Islet precursor cell (in vitro differentiated cells): Measurements from ENCODE around the gene MAPKAPK5.
"Not testable (repeated sequence)": the region's sequence is repeated elsewhere in the genome, so short reads cannot be mapped to it uniquely, and the experiment has no call there.

Experiments
- DNase-seq: peaks from one replicate; pipeline ENCODE4 v3.0.0-alpha.2; 2018

Gene MAPKAPK5

GRCh38 chr12:111841750-111842555 is at the start of gene MAPKAPK5:
MAPKAPK5 (plus strand) TSS chr12:111842228; CDS start chr12:111842734, 506 bp downstream.
- peak; percentile 98 for DNase-seq

- DNase-seq = no peak
Measured at GRCh38 chr12:111792856-111793235, 49.2 kb upstream of the MAPKAPK5 start.

DNA sequence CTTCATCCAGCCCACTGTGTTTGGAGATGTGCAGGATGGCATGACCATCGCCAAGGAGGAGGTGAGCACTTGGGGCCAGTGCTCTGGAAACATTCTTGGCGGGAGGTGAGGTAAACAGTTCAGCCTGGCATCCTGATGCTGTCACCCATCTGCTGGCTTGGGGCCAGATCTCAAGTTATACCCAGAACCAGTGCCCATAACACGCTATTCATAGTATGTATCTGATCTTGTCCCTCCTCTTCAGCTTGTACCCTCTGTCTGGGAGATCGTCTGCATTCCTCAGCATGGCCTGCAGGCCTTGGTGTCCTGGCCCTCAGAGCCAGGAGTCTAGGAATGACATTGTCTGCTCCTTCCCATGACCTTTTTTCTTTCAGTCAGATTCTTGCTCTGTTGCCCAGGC is 43.8 kb upstream of the MAPKAPK5 start:
- DNase-seq = peak; percentile 66

DNA sequence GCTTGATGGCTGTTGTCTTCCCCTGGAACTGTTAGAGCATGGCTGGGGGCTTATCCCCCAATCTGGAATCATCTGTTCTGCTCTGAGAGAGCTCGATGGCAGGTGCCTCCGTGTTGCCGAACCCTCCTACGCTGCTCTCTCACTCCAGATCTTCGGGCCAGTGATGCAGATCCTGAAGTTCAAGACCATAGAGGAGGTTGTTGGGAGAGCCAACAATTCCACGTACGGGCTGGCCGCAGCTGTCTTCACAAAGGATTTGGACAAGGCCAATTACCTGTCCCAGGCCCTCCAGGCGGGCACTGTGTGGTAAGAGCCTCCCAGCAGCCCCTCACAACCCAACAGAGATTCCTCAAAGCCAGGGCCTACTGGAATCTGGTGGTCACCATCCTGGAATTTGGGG is 42.3 kb upstream of the MAPKAPK5 start:
- no peak for DNase-seq

DNA sequence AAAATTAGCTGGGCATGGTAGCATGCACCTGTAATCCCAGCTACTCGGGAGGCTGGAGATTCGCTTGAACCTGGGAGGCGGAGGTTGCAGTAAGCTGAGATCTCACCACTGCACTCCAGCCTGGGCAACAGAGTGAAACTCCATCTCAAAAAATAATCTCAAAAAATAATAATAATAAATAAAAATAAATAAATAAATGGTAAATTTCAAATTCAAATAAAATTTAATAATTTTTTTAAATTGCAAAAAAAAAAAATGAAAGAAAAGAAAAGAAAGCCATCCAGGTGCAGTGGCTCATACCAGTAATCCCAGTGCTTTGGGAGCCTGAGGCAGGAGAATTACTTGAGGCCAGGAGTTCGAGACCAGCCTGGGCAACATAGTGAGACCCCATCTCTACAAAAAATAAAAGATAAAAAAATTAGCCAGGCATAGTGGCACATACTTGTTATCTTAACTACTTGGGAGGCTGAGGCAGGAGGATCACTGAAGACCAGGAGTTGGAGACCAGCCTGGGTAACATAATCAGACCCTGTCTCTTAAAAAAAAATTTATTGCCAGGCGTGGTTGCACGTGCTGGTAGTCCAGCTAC is 38.9 kb upstream of the MAPKAPK5 start:
- no peak for DNase-seq

GRCh38 chr12:111803851-111804250 is 38.2 kb upstream of the MAPKAPK5 start:
- no peak for DNase-seq

- DNase-seq = no peak
Measured at GRCh38 chr12:111806304-111806703, 35.7 kb upstream of the MAPKAPK5 start.

DNA sequence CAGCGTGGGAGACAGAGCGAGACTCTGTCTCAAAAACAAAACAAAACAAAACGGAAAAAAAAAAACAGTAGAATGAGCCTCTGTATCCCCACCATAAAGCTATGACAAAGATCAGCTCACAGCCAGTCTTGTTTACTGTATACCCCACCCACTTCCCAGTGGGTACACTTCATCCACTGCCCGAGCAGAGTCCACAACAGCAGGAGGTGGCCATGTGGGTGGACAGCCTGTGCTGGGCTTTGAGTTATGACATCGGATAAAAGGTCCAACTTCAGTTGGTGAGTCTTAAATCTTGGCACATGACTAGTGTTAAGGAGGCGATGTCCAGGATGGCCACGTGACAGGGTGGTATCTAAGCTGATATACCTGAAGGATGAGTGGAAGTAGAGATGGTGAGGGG is 34.8 kb upstream of the MAPKAPK5 start:
- DNase-seq = no peak

DNA sequence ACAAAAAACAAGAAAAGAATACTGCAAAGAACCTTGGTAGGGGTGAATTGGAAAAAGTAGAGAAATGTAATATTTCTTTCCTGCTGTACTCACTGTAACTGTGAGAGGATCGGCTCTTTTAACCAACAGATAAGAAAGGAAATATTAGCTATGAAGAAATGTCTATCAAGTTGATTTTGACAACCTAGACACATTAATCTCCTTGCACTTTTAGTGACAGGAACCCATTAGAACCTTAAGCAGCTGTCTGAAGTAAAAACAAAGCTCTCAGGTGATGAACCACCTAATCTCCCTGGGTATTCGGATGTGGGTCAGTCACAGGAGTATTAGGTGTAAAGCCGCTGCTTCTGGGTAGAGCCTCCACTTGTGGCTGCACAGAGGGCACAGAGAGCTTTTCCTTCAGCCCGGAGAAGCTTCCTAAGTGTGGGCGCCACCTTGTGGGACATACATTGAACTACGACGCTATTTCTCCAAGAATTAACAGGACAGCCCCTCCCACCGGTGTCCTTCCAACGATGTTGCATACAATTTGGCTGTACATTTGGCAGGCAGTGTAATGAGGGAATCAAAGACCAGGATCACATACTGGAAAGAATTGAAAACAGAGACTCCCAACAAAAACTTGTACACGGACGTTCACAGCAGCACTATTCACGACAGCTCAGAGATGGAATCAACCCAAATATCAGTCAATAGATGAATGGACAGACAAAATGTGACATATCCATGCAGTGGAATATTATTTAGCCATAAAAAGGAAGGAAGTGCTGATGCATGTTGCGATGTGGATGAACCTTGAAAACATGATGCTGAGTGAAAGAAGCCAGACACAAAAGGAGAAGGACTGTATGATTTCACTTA is 28.9 kb upstream of the MAPKAPK5 start:
- DNase-seq = peak; percentile 93

DNA sequence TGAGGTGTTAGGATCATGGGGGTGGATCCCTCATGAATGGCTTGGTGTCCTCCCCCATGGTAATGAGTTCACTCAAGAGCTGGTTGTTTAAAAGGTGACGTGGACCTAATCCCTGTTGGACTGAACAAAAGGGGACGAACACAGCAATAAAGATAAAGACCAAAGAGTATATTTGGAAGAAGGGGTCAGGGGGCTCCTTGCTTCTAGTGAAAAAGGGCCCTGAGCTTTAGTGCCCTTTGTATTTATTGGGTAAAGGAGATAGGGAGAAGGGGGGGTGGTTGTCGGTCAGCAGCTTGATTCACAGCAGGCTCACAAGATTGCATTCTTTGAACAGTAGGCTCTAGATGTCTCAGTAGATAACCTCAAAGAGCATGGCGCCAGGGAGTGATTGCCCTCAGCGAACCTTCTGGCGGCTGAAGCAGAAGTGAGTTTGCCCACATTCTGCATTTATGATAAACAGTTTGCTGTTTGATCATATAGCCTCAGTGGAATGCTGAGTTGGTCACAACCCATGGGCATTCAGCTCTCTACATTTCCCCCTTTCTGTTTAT is 25.9 kb upstream of the MAPKAPK5 start:
- DNase-seq = no peak

- not testable (repeated sequence) for DNase-seq
Measured at GRCh38 chr12:111816898-111817297, 25.1 kb upstream of the MAPKAPK5 start.

DNA sequence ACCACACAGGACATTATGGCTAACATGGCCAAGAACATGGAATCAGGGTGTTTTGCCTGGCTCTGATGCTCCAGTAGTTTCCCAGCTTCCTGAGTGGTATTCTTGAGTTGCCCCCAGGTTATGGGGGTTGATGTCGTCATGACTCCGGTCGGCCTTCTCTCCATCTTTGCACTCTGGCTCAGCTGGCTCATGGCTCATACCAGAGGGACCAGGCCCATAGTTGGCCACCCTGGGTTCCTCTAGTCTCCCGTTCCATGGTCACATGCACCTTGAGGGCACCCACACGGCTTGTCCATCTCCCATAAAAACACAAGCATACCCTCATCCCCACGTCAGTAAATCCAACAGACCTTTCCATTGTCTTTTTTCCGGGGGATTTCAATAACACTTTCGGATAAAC is 23.7 kb upstream of the MAPKAPK5 start:
- DNase-seq = no peak

DNA sequence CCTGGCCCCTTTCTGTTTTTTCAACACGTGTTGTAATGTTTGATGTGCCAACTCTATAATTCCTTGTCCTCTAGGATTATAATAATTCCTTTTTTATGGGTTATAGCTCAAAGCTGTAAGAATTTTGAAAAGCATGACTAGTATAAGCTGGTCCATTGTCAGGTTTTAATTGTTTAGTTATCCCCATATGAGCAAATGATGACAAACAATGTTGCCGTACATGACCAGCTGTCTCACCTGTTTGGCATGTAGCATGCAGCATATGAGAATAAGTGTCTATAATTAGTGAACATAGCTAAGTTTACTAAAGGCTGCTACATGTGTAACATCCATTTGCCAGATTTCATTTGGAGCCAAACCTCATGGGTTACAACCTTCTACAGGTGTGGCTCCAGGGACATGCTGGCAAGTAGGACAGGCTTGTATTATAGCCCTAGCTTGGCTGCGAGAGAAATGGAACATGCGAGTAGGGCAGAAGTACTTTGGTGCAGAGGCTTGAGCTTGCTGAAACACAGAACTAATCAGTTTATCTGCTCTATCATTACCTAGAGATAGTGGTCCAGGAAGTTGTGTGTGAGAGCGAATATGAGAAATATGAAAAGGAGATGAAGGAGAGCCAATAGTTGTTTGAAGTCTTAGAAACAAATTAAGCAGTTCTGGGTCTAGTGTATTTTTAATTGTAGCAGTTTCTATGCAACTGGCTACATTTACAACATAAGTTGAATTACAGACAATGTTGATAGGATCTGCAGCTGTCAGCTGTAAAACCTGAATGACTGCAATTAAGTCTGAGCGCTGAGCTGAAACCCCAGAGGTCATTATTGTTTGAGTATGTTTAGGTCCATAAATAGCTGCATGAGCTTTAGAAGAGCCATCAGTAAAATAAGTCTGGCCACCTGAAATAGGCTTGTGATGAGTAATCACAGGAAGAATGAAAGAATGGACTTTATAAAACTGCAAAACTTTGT is 22.6 kb upstream of the MAPKAPK5 start:
- peak; percentile 79 for DNase-seq

DNA sequence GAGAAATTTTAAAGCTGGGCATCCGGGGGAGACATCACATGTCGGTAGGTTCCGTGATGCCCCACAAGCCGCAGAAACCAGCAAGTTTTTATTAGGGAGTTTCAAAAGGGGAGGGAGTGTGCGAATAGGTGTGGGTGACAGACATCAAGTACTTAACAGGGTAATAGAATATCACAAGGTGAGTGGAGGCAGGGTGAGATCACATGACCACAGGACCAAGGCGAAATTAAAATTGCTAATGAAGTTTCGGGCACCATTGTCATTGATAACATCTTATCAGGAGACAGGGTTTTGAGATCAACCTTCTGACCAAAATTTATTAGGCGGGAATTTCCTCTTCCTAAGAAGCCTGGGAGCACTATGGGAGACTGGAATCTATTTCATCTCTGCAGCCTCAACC is 21.2 kb upstream of the MAPKAPK5 start:
- DNase-seq = not testable (repeated sequence)

GRCh38 chr12:111822886-111823285 is 19.1 kb upstream of the MAPKAPK5 start:
- no peak for DNase-seq

DNA sequence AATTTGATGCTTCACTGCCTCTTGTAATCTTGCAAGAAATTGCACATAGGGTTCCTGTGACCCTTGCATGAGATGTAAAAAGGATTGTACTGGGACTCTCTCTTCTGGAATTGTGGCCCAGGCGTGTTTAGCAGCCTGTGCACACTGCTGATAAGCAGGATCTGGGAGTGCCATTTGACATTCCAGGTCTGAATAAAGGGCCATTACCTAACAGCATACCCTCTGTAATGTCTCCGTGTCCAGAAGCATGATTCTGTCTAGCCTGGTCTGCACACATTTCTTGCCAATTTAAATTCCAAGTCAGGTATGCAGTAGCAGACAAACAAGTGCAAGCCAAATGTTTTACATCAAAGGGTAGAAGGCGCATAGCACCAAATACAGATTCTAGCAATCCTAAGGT is 18.1 kb upstream of the MAPKAPK5 start:
- peak; percentile 90 for DNase-seq

- DNase-seq = not testable (repeated sequence)
Measured at GRCh38 chr12:111824312-111824711, 17.7 kb upstream of the MAPKAPK5 start.

- DNase-seq = no peak
Measured at GRCh38 chr12:111825509-111825908, 16.5 kb upstream of the MAPKAPK5 start.

DNA sequence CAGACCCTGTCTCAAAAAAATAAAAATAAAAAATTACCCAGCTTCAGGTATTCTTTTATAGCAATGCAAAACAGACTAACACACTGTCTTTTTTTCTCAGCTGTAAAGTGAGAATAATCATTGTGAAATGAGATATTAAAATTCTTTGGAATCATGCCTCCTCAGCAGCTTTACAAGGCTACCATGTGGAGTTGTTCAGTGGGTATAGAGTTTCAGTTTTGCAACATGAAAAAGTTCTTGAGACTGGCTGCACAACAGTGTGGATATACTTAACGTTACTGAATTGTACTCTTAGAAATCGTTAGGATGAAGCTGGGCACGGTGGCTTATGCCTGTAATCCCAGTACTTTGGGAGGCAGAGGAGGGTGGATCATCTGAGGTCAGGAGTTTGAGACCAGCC is 15.7 kb upstream of the MAPKAPK5 start:
- DNase-seq = no peak

- DNase-seq = no peak
Measured at GRCh38 chr12:111826992-111827391, 15.0 kb upstream of the MAPKAPK5 start.

DNA sequence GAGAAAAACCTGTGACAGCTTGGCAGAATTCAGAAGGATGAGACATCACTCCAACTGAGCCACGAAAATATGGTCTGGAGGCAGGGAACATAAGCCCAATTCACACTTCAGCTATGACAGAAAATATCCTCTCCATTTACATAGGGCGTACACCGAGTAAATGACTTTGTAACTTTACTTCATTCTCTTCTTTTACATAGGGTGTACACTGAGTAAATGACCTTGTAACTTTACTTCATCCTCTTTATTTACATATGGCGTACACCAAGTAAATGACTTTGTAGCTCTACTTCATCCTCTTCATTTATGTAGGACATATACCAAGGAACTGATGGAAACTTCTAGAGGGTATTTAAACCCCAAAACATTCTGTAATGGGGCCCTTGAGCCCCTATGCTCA is 14.1 kb upstream of the MAPKAPK5 start:
- DNase-seq = no peak

- no peak for DNase-seq
Measured at GRCh38 chr12:111828338-111828979, 13.6 kb upstream of the MAPKAPK5 start.
